GM12872 (cell line): Measurements from ENCODE around the gene CMTM5.
A peak's percentile ranks its signal among the peaks of the same experiment; 100 is the strongest.

ENCODE experiments used
- TF ChIP-seq, protein P1 (sequence below): IDR thresholded peaks from 3 replicates; pipeline ENCODE4 v1.5.1; 2011; ENCODE audit warnings: low read depth, mild to moderate bottlenecking, low read length, moderate library complexity; ENCODE audit not compliant: insufficient read depth

Gene CMTM5, protein sequence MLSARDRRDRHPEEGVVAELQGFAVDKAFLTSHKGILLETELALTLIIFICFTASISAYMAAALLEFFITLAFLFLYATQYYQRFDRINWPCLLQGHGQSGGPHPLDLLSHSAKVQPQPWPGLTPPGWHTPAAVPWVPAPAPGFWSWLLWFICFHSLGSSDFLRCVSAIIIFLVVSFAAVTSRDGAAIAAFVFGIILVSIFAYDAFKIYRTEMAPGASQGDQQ

DNA sequence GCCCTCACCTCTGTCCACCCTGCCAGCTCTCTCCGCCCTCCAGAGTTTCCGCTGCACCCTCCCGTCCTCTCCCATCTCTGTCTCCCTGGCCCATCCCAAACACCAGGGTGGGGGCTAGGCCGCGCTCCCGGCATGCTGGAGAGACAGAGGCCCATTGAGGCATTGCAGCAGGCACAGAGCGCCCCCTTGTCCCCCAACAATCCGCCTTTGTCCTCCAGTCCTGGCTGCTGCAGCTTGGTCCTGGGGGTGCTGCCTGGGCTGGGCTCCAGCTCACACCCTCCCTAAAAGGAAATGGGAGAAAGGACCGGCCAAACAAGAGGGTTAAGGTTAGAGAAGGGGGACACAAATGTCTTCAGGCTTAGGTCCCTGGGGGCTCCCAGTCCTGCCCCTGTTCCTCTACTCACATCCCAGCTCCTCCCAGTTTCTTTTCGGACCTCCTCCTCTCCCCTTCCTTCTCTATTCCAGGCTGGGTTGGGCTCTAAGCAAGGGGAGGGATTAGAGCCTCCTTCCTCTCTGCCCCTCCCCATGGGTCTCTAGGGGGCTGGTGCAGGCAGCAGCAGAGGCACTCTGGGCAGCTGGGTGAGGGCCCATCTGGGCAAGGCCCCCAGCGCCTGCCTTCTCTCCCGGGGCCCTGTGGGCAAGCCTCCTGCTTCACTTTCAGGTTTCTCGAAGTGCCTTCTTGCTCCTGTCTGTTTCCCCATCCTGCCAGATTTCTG is at the start of gene CMTM5:
CMTM5 (plus strand) TSS at position 565 of the 716 bp plus-strand sequence. CDS start 206 bp downstream, outside the sequence.
- TF ChIP-seq, protein P1, sequence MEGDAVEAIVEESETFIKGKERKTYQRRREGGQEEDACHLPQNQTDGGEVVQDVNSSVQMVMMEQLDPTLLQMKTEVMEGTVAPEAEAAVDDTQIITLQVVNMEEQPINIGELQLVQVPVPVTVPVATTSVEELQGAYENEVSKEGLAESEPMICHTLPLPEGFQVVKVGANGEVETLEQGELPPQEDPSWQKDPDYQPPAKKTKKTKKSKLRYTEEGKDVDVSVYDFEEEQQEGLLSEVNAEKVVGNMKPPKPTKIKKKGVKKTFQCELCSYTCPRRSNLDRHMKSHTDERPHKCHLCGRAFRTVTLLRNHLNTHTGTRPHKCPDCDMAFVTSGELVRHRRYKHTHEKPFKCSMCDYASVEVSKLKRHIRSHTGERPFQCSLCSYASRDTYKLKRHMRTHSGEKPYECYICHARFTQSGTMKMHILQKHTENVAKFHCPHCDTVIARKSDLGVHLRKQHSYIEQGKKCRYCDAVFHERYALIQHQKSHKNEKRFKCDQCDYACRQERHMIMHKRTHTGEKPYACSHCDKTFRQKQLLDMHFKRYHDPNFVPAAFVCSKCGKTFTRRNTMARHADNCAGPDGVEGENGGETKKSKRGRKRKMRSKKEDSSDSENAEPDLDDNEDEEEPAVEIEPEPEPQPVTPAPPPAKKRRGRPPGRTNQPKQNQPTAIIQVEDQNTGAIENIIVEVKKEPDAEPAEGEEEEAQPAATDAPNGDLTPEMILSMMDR, result no peak

DNA sequence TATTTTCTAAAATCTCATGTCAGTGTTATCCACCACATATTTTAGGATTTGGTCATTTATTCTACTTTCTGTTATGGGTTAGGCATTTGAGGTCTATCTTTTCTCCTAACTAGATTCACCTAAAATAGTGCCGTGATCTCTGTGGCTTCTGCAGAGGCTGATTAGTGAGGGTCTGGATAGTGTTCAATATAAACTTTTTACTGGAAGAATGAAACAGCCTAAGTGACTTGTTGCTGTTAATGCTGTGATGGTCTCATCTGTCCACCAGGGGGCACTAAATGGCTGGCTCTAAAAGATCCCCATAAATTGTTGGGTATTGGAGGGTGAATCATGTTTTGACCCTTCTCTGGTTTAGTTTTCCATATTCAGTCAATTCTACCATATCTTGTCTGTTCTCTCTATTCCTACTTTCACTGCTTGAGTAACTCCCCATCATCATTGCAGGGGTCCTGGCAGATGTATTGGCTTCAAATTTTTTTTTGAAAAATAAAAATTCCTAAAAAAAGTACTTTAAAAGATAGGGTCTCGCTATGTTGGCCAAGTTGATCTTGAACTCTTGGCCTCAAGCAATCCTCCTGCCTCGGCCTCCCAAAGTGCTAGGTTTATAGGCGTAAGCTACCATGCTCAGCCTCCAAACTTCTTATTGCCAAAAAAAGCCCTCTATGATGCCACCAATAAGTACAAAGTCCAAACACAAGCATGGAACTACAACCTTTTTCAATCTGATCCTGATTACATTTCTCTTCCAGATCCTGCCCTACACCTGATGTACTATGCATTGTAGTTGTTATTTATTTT is 48.7 kb upstream of the CMTM5 start:
- TF ChIP-seq, protein P1, result peak; percentile 85

DNA sequence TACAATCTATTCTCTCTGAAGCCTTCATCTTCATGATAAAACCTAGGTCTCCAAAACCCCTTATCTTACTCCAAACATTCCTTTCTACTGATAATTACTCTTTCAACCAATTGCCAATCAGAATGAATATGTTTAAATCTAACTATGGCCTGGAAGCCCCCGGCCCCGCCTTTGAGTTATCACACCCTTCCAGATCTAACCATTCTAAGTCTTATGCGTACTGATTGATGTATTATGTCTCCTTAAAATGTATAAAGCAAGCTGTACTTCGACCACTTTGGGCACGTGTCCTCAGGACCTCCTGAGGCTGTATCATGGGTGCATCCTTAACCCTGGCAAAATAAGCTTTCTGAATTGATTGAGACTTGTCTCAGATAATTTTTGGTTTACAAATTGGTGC is 41.2 kb upstream of the CMTM5 start:
- TF ChIP-seq, protein P1, result no peak

DNA sequence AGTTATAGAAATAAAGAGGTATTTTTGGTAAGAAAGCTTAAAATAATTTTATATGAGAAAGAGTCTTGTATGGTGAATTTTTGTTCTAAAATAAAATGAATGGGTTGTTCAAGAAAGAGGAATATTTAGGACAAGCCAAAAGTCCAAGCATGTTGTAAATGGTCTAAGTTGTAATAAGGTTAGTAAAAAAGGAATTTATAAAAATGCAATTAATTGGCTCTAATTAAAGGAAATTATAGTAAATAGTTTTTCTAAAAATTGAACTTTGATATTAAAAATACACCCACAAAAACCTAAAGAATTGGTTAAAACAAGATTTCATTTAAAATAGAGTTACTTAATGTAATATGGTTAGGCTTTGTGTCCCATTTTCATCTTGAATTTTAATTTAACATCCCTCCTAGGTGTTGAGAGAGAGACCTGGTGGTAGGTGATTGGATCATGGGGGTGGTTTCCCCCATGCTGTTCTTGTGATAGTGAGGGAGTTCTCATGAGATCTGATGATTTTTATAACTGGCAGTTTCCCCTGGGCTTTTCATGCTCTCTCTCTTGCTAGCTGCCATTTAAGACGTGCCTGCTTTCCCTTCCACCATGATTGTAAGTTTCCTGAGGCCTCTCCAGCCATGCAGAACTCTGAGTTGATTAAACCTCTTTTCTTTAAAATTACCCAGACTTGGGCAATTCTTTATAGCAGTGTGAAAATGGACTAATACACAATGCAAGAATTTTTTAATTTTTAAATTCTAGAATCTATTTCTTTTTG is 37.2 kb upstream of the CMTM5 start:
- TF ChIP-seq, protein P1, result no peak

DNA sequence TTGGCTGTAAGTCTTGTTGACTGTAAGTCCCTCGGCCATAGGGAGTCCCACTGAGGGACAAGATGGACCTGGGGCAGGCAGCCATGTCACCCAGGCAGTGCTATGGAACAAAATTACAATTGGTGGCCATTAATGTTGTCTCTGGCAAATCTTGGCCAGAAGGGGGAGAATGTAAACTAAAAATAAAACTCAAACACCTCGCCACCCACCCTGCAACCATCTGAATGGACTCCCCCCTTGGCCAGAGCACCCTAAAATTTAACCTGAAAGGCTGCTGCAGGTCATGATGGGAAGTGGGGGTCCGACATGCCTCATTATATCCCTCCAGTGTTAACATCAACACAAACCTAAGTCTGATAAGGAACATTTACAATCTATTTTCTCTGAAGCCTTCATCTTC is 32.4 kb upstream of the CMTM5 start:
- TF ChIP-seq, protein P1, result no peak

DNA sequence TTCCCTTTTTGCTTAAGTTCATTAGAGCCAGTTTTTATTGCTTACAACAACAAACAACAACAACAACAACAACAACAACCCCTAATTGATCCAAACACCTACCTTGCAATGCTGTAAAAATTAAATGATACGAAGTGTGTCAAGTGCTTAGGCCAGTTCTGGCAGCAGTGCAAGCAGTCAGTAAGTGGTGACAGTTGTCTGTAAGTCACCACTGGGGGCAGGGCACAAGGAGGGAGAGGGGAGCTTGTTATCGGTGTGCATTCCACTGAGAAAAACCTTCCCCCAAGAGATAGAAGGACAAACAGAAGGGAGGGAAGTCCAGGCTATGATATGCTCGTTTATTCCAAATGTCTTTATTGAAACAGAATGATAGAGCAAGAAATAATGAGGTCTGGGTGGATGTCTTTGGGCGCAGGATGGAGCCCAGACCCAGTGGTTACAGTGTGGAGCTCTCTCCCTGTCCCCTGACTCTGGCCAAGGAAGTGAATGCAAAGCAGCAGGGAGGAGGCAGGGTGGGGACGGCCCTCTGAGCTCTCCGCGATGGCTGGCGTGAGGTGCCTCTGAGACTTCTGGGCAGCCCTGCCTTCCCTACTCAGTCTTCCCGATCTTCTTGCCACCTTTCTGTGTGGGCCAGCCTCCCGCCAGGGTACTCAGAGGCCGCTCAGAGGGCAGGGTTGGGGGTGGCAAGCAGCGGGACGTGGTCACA is 30.7 kb upstream of the CMTM5 start:
- TF ChIP-seq, protein P1, result no peak
